PC-3 (cell line): ENCODE data around the gene ERBB4. TPM values are rescaled to one million over a fixed set of nuclear protein-coding genes. Genes with fewer than 3 reads are reported as not detected.

Experiments
- ATAC-seq: fragments of 200-7000 bp; cut with Tn5 transposase; 2 replicates; pipeline ENCODE4 v1.9.1; 2020; ENCODE audit warnings: mild to moderate bottlenecking, moderate library complexity
- BruUV-seq: library from RNA; stranded (reverse); fragments of 400-500 nt; replicated peaks from 2 replicates; lab custom pipeline; 2021; lab: Mats Ljungman, UMichigan
- CTCF ChIA-PET: fragments of 300-600 bp; sonication (Branson Sonifier 250); formaldehyde crosslinking; loops from one replicate; lab custom pipeline; 2022; ENCODE audit warnings: antibody characterized with exemption; lab: Charles Lee
- POLR2A ChIA-PET: fragments of 300-600 bp; sonication (Branson Sonifier 250); formaldehyde crosslinking; loops from one replicate; lab custom pipeline; 2022; ENCODE audit warnings: antibody characterized with exemption; ENCODE audit not compliant: unreplicated experiment; lab: Charles Lee
- DNase-seq: peaks from one replicate; pipeline ENCODE4 v3.0.0-alpha.2; 2015
- H2AFZ ChIP-seq: fragments of 300-600 bp; sonication (generic); 2 replicates; pipeline ENCODE4 v1.6.0; 2016; ENCODE audit warnings: antibody characterized with exemption, low read length
- H3F3A ChIP-seq: fragments of 300-600 bp; sonication (generic); one replicate; pipeline ENCODE4 v1.6.0; 2017; ENCODE audit warnings: antibody characterized with exemption, low read length, control low read depth, mild to moderate bottlenecking; ENCODE audit not compliant: unreplicated experiment
- H3K27ac ChIP-seq: fragments of 300-600 bp; sonication (generic); 2 replicates; pipeline ENCODE4 v1.5.1; 2016; ENCODE audit warnings: mild to moderate bottlenecking, low read length
- H3K27me3 ChIP-seq: fragments of 300-600 bp; sonication (generic); 2 replicates; pipeline ENCODE4 v1.6.1; 2016; ENCODE audit warnings: low read length, mixed read lengths
- H3K36me3 ChIP-seq: fragments of 300-600 bp; sonication (generic); 2 replicates; pipeline ENCODE4 v1.6.1; 2016; ENCODE audit warnings: low read depth, mixed run types, low read length, mixed read lengths
- H3K4me1 ChIP-seq: fragments of 300-600 bp; sonication (generic); 2 replicates; pipeline ENCODE4 v1.5.1; 2016; ENCODE audit warnings: low read length; ENCODE audit not compliant: insufficient read depth
- H3K4me2 ChIP-seq: fragments of 300-600 bp; sonication (generic); 2 replicates; pipeline ENCODE4 v1.6.0; 2016; ENCODE audit warnings: low read length
- H3K4me3 ChIP-seq: fragments of 300-600 bp; sonication (generic); 2 replicates; pipeline ENCODE4 v1.5.1; 2016; ENCODE audit warnings: mild to moderate bottlenecking, low read length, mixed read lengths
- H3K79me2 ChIP-seq: fragments of 300-600 bp; sonication (generic); 2 replicates; pipeline ENCODE4 v1.6.1; 2017; ENCODE audit warnings: low read length, mixed read lengths
- H3K9ac ChIP-seq: fragments of 300-600 bp; sonication (generic); 2 replicates; pipeline ENCODE4 v1.6.0; 2016; ENCODE audit warnings: mild to moderate bottlenecking, low read length
- H3K9me2 ChIP-seq: fragments of 300-600 bp; sonication (generic); replicated peaks from 2 replicates; pipeline ENCODE4 v1.6.1; 2016; ENCODE audit warnings: mixed run types, low read length, mixed read lengths
- H3K9me3 ChIP-seq: fragments of 300-600 bp; sonication (generic); 2 replicates; pipeline ENCODE4 v1.6.1; 2016; ENCODE audit warnings: low read length, mixed read lengths
- H4K20me1 ChIP-seq: fragments of 300-600 bp; sonication (generic); 2 replicates; pipeline ENCODE4 v1.6.1; 2016; ENCODE audit warnings: low read length, mixed read lengths
- CTCF ChIP-seq: fragments of 300-600 bp; sonication (generic); conservative IDR thresholded peaks from 2 replicates; pipeline ENCODE4 v1.5.1; 2017; ENCODE audit warnings: antibody characterized with exemption, low read depth, mild to moderate bottlenecking, low read length
- EZH2 ChIP-seq: fragments of 300-600 bp; sonication (generic); IDR thresholded peaks from one replicate; pipeline ENCODE4 v1.6.1; 2017; ENCODE audit warnings: antibody characterized with exemption, mild to moderate bottlenecking, low read length; ENCODE audit not compliant: unreplicated experiment
- EZH2phosphoT487 ChIP-seq: fragments of 300-600 bp; sonication (generic); IDR thresholded peaks from 2 replicates; pipeline ENCODE4 v1.6.1; 2018; ENCODE audit warnings: mild to moderate bottlenecking, antibody characterized with exemption, low read length, borderline replicate concordance
- intact Hi-C: fragments of 100-400 bp; cut with micrococcal nuclease; formaldehyde crosslinking; loops from 2 replicates; pipeline ENCODE4 v1.9.0; 2023
- total RNA-seq: library from RNA; depleted of rRNA; stranded (reverse); fragments of >200 nt; gene quantifications from 2 replicates; pipeline ENCODE4 v1.2.3, GENCODE V29; 2014

ERBB4 gene
- total RNA-seq, 1 experiment from 2014 or later = under 0.01 TPM

GRCh38 chr2:211591426-211591825 is 947.2 kb downstream of the ERBB4 start:
- Histone ChIP-seq H3K4me2 (no peak overlapping the region), H3K4me1 (no peaks in the 10 kb centered on the region), H3K27ac (no peak overlapping the region), H3K9me2 (no peaks in the 10 kb centered on the region), H4K20me1 (no peaks in the 10 kb centered on the region), H3K9me3 (no peaks in the 10 kb centered on the region), H3K36me3 (no peaks in the 10 kb centered on the region), H2AFZ (no peak overlapping the region), H3K9ac (no peak overlapping the region), H3K4me3 (no peak overlapping the region), H3F3A (no peaks in the 10 kb centered on the region), H3K27me3 (peaks cover 15% of the 10 kb centered on the region), H3K79me2 (no peaks in the 10 kb centered on the region)
- TF ChIP-seq EZH2phosphoT487 (no peak), EZH2 (no peak), CTCF (no peak)
- ATAC-seq (no peak), DNase-seq (no peak)
- BruUV-seq = no TSS peak
- ChIA-PET POLR2A (no interaction called here), CTCF (no interaction called here)
- intact Hi-C loops = no loop called here

- Histone ChIP-seq H3K4me3 (no peak overlapping the region), H3F3A (no peaks in the 10 kb centered on the region), H4K20me1 (no peaks in the 10 kb centered on the region), H3K9ac (no peak overlapping the region), H3K27me3 (peaks cover 35% of the 10 kb centered on the region), H2AFZ (no peak overlapping the region), H3K4me2 (no peak overlapping the region), H3K27ac (no peak overlapping the region), H3K9me2 (no peaks in the 10 kb centered on the region), H3K4me1 (no peaks in the 10 kb centered on the region), H3K9me3 (no peaks in the 10 kb centered on the region), H3K79me2 (no peaks in the 10 kb centered on the region), H3K36me3 (no peaks in the 10 kb centered on the region)
- intact Hi-C loops = no loop called here
- ATAC-seq (no peak), DNase-seq (no peak)
- no peak for TF ChIP-seq EZH2
- no peak for TF ChIP-seq CTCF
- no peak for TF ChIP-seq EZH2phosphoT487
- POLR2A ChIA-PET = no interaction called here
- CTCF ChIA-PET = no interaction called here
- no TSS peak for BruUV-seq
Observed at GRCh38 chr2:211568439-211568838, 970.2 kb downstream of the ERBB4 start.

- ChIA-PET CTCF (no interaction called here), POLR2A (no interaction called here)
- no peak overlapping the region for H3K4me2 ChIP-seq
- H3K9me2 ChIP-seq = no peaks in the 10 kb centered on the region
- H2AFZ ChIP-seq = no peak overlapping the region
- H3K9me3 ChIP-seq = no peaks in the 10 kb centered on the region
- BruUV-seq = no TSS peak
- no peaks in the 10 kb centered on the region for H4K20me1 ChIP-seq
- ATAC-seq (no peak), DNase-seq (no peak)
- no peaks in the 10 kb centered on the region for H3K79me2 ChIP-seq
- H3F3A ChIP-seq = no peaks in the 10 kb centered on the region
- H3K36me3 ChIP-seq = no peaks in the 10 kb centered on the region
- H3K27me3 ChIP-seq = peaks cover 29% of the 10 kb centered on the region
- no peak for TF ChIP-seq EZH2phosphoT487
- no peak for TF ChIP-seq EZH2
- no peak for TF ChIP-seq CTCF
- intact Hi-C loops = no loop called here
- no peak overlapping the region for H3K4me3 ChIP-seq
- no peaks in the 10 kb centered on the region for H3K4me1 ChIP-seq
- H3K27ac ChIP-seq = no peak overlapping the region
- H3K9ac ChIP-seq = no peak overlapping the region
Observed at GRCh38 chr2:211564441-211564840, 974.2 kb downstream of the ERBB4 start.
